Measurements from ENCODE around the gene OVCH2.

OVCH2 gene

DNA sequence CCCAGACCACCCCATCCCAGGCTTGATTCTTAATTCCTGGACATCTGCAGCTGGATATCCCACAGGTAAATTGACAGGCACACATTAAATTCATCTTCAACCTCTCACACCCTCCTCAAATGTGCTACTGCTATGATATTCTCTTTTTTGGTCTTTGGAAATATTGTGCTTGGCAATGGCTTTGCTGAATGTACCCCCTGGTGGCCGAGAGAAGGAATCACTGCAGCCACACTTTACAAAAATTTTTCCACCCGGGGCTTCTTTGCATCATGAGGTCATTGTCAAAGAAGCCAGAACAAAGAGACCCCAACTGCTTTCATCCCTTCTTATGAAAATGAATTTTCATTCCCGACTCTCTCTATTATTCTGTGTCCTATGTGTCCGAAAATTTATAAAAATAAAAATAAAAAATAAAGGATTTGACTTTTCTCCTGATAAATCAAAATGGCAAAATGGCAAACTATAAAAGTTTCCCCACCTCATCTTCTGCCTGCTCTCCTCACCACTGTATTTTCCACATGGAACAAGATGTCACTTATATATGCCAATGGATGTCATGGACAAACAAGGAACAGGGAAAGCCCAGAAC, 17.9 kb downstream of the OVCH2 start:
- Histone ChIP-seq H3K56ac (ENCODE audit: low read length) (peak overlapping the region; percentile 22), H3K23ac (ENCODE audit: low read length) (no peak overlapping the region), H3K27ac (ENCODE audit: low read depth, low read length) (no peak overlapping the region), H3K79me2 (ENCODE audit: control insufficient read depth, insufficient read depth, low read length) (no peaks in the 10 kb centered on the region), H3K36me3 (ENCODE audit: control insufficient read depth, insufficient read depth, low read length) (no peaks in the 10 kb centered on the region), H2AK5ac (ENCODE audit: low read length) (no peak overlapping the region), H3K4ac (ENCODE audit: low read depth, low read length) (no peak overlapping the region), H3K4me1 (ENCODE audit: control insufficient read depth, low read depth, low read length) (peaks cover 8% of the 10 kb centered on the region), H4K5ac (ENCODE audit: low read length) (no peak overlapping the region), H3K4me2 (ENCODE audit: low read length) (no peak overlapping the region), H3K18ac (ENCODE audit: low read length) (no peak overlapping the region), H2BK15ac (replicated peaks; ENCODE audit: low read depth) (no peak overlapping the region), H3K79me1 (ENCODE audit: low read length) (no peaks in the 10 kb centered on the region), H3K9ac (ENCODE audit: low read length) (peak overlapping the region; percentile 9), H2BK5ac (ENCODE audit: low read length) (no peak overlapping the region), H2BK120ac (ENCODE audit: low read depth, low read length) (no peak overlapping the region), H3K4me3 (ENCODE audit: low read length) (no peak overlapping the region), H4K8ac (ENCODE audit: low read depth, low read length) (no peak overlapping the region), H3K27me3 (ENCODE audit: insufficient read depth, low read length, poor library complexity) (no peaks in the 10 kb centered on the region)
- peak; percentile 65 for DNase-seq
- WGBS (ENCODE audit: extremely low coverage, insufficient coverage, low lambda C conversion rate): no CpG with 5 or more reads among the region's 4 CpGs

GRCh38 chr11:7687386-7687785, 18.9 kb downstream of the OVCH2 start:
- Histone ChIP-seq H2BK120ac (ENCODE audit: low read depth, low read length) (no peak overlapping the region), H3K9ac (ENCODE audit: low read length) (no peak overlapping the region), H3K18ac (ENCODE audit: low read length) (no peak overlapping the region), H3K56ac (ENCODE audit: low read length) (no peak overlapping the region), H3K4me3 (ENCODE audit: low read length) (no peak overlapping the region), H4K8ac (ENCODE audit: low read depth, low read length) (no peak overlapping the region), H2BK5ac (ENCODE audit: low read length) (no peak overlapping the region), H3K36me3 (ENCODE audit: control insufficient read depth, insufficient read depth, low read length) (no peaks in the 10 kb centered on the region), H2BK15ac (replicated peaks; ENCODE audit: low read depth) (no peak overlapping the region), H3K79me2 (ENCODE audit: control insufficient read depth, insufficient read depth, low read length) (no peaks in the 10 kb centered on the region), H3K27ac (ENCODE audit: low read depth, low read length) (no peak overlapping the region), H3K4ac (ENCODE audit: low read depth, low read length) (no peak overlapping the region), H3K27me3 (ENCODE audit: insufficient read depth, low read length, poor library complexity) (no peaks in the 10 kb centered on the region), H3K4me2 (ENCODE audit: low read length) (no peak overlapping the region), H3K4me1 (ENCODE audit: control insufficient read depth, low read depth, low read length) (peaks cover 8% of the 10 kb centered on the region), H3K79me1 (ENCODE audit: low read length) (no peaks in the 10 kb centered on the region), H2AK5ac (ENCODE audit: low read length) (no peak overlapping the region), H4K5ac (ENCODE audit: low read length) (no peak overlapping the region), H3K23ac (ENCODE audit: low read length) (no peak overlapping the region)
- no CpG with 5 or more reads among the region's 1 CpG for WGBS (ENCODE audit: extremely low coverage, insufficient coverage, low lambda C conversion rate)
- peak; percentile 45 for DNase-seq

GRCh38 chr11:7686761-7687160, 19.5 kb downstream of the OVCH2 start:
- Histone ChIP-seq H3K27me3 (ENCODE audit: insufficient read depth, low read length, poor library complexity) (no peaks in the 10 kb centered on the region), H2BK120ac (ENCODE audit: low read depth, low read length) (no peak overlapping the region), H3K27ac (ENCODE audit: low read depth, low read length) (no peak overlapping the region), H4K5ac (ENCODE audit: low read length) (no peak overlapping the region), H2BK5ac (ENCODE audit: low read length) (no peak overlapping the region), H3K18ac (ENCODE audit: low read length) (no peak overlapping the region), H2AK5ac (ENCODE audit: low read length) (no peak overlapping the region), H3K79me2 (ENCODE audit: control insufficient read depth, insufficient read depth, low read length) (no peaks in the 10 kb centered on the region), H3K4me1 (ENCODE audit: control insufficient read depth, low read depth, low read length) (peaks cover 8% of the 10 kb centered on the region), H4K8ac (ENCODE audit: low read depth, low read length) (no peak overlapping the region), H3K36me3 (ENCODE audit: control insufficient read depth, insufficient read depth, low read length) (no peaks in the 10 kb centered on the region), H3K23ac (ENCODE audit: low read length) (no peak overlapping the region), H3K9ac (ENCODE audit: low read length) (no peak overlapping the region), H3K4me3 (ENCODE audit: low read length) (no peak overlapping the region), H3K56ac (ENCODE audit: low read length) (no peak overlapping the region), H3K4me2 (ENCODE audit: low read length) (no peak overlapping the region), H3K4ac (ENCODE audit: low read depth, low read length) (no peak overlapping the region), H2BK15ac (replicated peaks; ENCODE audit: low read depth) (no peak overlapping the region), H3K79me1 (ENCODE audit: low read length) (no peaks in the 10 kb centered on the region)
- DNase-seq: no peak
- WGBS (ENCODE audit: extremely low coverage, insufficient coverage, low lambda C conversion rate): no CpG with 5 or more reads among the region's 4 CpGs

DNA sequence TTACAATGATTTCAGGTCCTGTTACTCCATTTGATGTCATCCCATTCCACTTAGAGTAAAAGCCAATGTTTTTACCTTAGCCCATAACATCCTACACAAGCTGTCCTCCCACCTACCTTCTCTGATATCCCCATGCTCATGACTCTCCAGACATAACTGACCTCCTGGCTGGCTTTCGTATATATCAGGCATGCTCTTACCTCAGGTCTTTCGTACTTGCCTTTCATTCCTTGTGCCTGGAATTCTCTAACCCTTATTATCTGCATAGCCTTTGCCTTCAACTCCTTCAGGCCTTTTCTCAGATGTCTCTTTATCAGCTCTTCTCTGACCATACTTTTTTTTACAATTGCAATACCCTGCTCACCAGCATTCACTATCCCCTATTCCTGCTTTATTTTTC, 22.7 kb downstream of the OVCH2 start:
- DNase-seq: no peak
- WGBS (ENCODE audit: extremely low coverage, insufficient coverage, low lambda C conversion rate): no CpG with 5 or more reads among the region's 2 CpGs
- no peak overlapping the region for H2BK15ac ChIP-seq (replicated peaks; ENCODE audit: low read depth)

GRCh38 chr11:7677796-7678201, 28.5 kb downstream of the OVCH2 start:
- H3K4me3 ChIP-seq (ENCODE audit: low read length): no peak overlapping the region
- H2AK5ac ChIP-seq (ENCODE audit: low read length): peak overlapping the region; percentile 35
- no CpG with 5 or more reads among the region's 4 CpGs for WGBS (ENCODE audit: extremely low coverage, insufficient coverage, low lambda C conversion rate)
- H2BK15ac ChIP-seq (replicated peaks; ENCODE audit: low read depth): no peak overlapping the region
- H3K9ac ChIP-seq (ENCODE audit: low read length): peak overlapping the region; percentile 16
- no peak overlapping the region for H3K4ac ChIP-seq (ENCODE audit: low read depth, low read length)
- no peak overlapping the region for H3K27ac ChIP-seq (ENCODE audit: low read depth, low read length)
- H3K79me2 ChIP-seq (ENCODE audit: control insufficient read depth, insufficient read depth, low read length): no peaks in the 10 kb centered on the region
- H4K5ac ChIP-seq (ENCODE audit: low read length): peak overlapping the region; percentile 33
- peak overlapping the region; percentile 37 for H2BK5ac ChIP-seq (ENCODE audit: low read length)
- DNase-seq: no peak
- peaks cover 22% of the 10 kb centered on the region for H3K4me1 ChIP-seq (ENCODE audit: control insufficient read depth, low read depth, low read length)
- H2BK120ac ChIP-seq (ENCODE audit: low read depth, low read length): no peak overlapping the region
- H3K36me3 ChIP-seq (ENCODE audit: control insufficient read depth, insufficient read depth, low read length): no peaks in the 10 kb centered on the region
- no peak overlapping the region for H3K4me2 ChIP-seq (ENCODE audit: low read length)
- H3K23ac ChIP-seq (ENCODE audit: low read length): no peak overlapping the region
- peak overlapping the region; percentile 57 for H3K56ac ChIP-seq (ENCODE audit: low read length)
- no peaks in the 10 kb centered on the region for H3K27me3 ChIP-seq (ENCODE audit: insufficient read depth, low read length, poor library complexity)
- H3K79me1 ChIP-seq (ENCODE audit: low read length): no peaks in the 10 kb centered on the region
- H4K8ac ChIP-seq (ENCODE audit: low read depth, low read length): no peak overlapping the region
- H3K18ac ChIP-seq (ENCODE audit: low read length): no peak overlapping the region

More for the DNA sequence above, 22.7 kb downstream of the OVCH2 start:
- no peaks in the 10 kb centered on the region for H3K79me2 ChIP-seq (ENCODE audit: control insufficient read depth, insufficient read depth, low read length)
- H3K4me3 ChIP-seq (ENCODE audit: low read length): no peak overlapping the region
- no peak overlapping the region for H3K23ac ChIP-seq (ENCODE audit: low read length)
- no peak overlapping the region for H4K8ac ChIP-seq (ENCODE audit: low read depth, low read length)
- H3K56ac ChIP-seq (ENCODE audit: low read length): no peak overlapping the region
- H2BK120ac ChIP-seq (ENCODE audit: low read depth, low read length): no peak overlapping the region
- H3K9ac ChIP-seq (ENCODE audit: low read length): no peak overlapping the region
- no peak overlapping the region for H2AK5ac ChIP-seq (ENCODE audit: low read length)
- no peak overlapping the region for H3K18ac ChIP-seq (ENCODE audit: low read length)
- H3K36me3 ChIP-seq (ENCODE audit: control insufficient read depth, insufficient read depth, low read length): no peaks in the 10 kb centered on the region
- no peaks in the 10 kb centered on the region for H3K27me3 ChIP-seq (ENCODE audit: insufficient read depth, low read length, poor library complexity)
- peaks cover 14% of the 10 kb centered on the region for H3K4me1 ChIP-seq (ENCODE audit: control insufficient read depth, low read depth, low read length)
- no peak overlapping the region for H3K27ac ChIP-seq (ENCODE audit: low read depth, low read length)
- no peak overlapping the region for H3K4ac ChIP-seq (ENCODE audit: low read depth, low read length)
- H4K5ac ChIP-seq (ENCODE audit: low read length): no peak overlapping the region
- H3K79me1 ChIP-seq (ENCODE audit: low read length): no peaks in the 10 kb centered on the region
- no peak overlapping the region for H3K4me2 ChIP-seq (ENCODE audit: low read length)
- no peak overlapping the region for H2BK5ac ChIP-seq (ENCODE audit: low read length)

DNA sequence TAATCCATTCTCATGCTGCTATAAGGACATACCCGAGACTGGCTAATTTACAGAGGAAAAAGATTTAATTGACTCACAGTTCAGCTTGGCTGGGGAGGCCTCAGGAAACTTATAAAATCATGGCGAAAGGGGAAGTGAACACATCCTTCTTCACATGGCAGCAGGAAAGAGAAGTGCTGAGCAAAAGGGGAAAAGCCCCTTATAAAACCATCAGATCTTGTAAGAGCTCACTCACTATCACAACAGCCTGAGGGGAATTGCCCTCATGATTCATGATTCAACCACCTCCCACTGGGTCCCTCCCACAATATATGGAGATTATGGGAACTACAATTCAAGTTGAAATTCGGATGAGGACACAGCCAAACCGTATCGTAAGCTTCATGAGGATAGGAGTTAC, 29.2 kb downstream of the OVCH2 start:
- H2BK15ac ChIP-seq (replicated peaks; ENCODE audit: low read depth): no peak overlapping the region
- H3K4me1 ChIP-seq (ENCODE audit: control insufficient read depth, low read depth, low read length): peaks cover 25% of the 10 kb centered on the region
- no peaks in the 10 kb centered on the region for H3K27me3 ChIP-seq (ENCODE audit: insufficient read depth, low read length, poor library complexity)
- H2BK120ac ChIP-seq (ENCODE audit: low read depth, low read length): no peak overlapping the region
- no peak overlapping the region for H4K5ac ChIP-seq (ENCODE audit: low read length)
- H3K4me2 ChIP-seq (ENCODE audit: low read length): no peak overlapping the region
- no peaks in the 10 kb centered on the region for H3K79me2 ChIP-seq (ENCODE audit: control insufficient read depth, insufficient read depth, low read length)
- no peak overlapping the region for H2BK5ac ChIP-seq (ENCODE audit: low read length)
- H3K36me3 ChIP-seq (ENCODE audit: control insufficient read depth, insufficient read depth, low read length): no peaks in the 10 kb centered on the region
- H3K9ac ChIP-seq (ENCODE audit: low read length): no peak overlapping the region
- H2AK5ac ChIP-seq (ENCODE audit: low read length): no peak overlapping the region
- peak; percentile 68 for DNase-seq
- no peak overlapping the region for H3K4me3 ChIP-seq (ENCODE audit: low read length)
- peaks cover 2% of the 10 kb centered on the region for H3K79me1 ChIP-seq (ENCODE audit: low read length)
- H3K23ac ChIP-seq (ENCODE audit: low read length): no peak overlapping the region
- no peak overlapping the region for H3K27ac ChIP-seq (ENCODE audit: low read depth, low read length)
- H4K8ac ChIP-seq (ENCODE audit: low read depth, low read length): no peak overlapping the region
- H3K56ac ChIP-seq (ENCODE audit: low read length): no peak overlapping the region
- no peak overlapping the region for H3K4ac ChIP-seq (ENCODE audit: low read depth, low read length)
- H3K18ac ChIP-seq (ENCODE audit: low read length): no peak overlapping the region
- no CpG with 5 or more reads among the region's 5 CpGs for WGBS (ENCODE audit: extremely low coverage, insufficient coverage, low lambda C conversion rate)

Measured in mesendoderm (in vitro differentiated cells).